ENCODE results near the gene TTC39C. TPM values are rescaled to one million over a fixed set of nuclear protein-coding genes. Genes with fewer than 3 reads are reported as not detected.

Gene TTC39C
- total RNA-seq, 2 experiments from 2014 or later, result 82.6 to 91.8 TPM

- H3K36me3 Mint-ChIP-seq (ENCODE audit: low read depth), result no peaks in the 10 kb centered on the region
- DNase-seq, result peak; percentile 43 to 90 (median 58)
- no peaks in the 10 kb centered on the region for H3K27me3 Mint-ChIP-seq
- peak overlapping the region; percentile 95 for H3K27ac Mint-ChIP-seq
- intact Hi-C loops (cut with DNase I, micrococcal nuclease), result loop anchor here in 1 of 2 experiments (5.0 kb wide), 1 partner anchor 42 kb away; the partner anchor contains the start of gene TTC39C
- peaks cover 3% of the 10 kb centered on the region for H3K9me3 Mint-ChIP-seq
- no peak for TF ChIP-seq CTCF (IDR thresholded peaks at IDR 0.05)
- H3K27ac ChIP-seq (ENCODE audit: low read depth in 1 of 2, low read length in 2 of 2), result peak overlapping the region; percentile 48 to 72
- no peaks in the 10 kb centered on the region for H3K27me3 ChIP-seq (ENCODE audit: control insufficient read depth in 1 of 2, insufficient read depth in 2 of 2, low read length in 2 of 2)
- H3K9me3 ChIP-seq (ENCODE audit: control insufficient read depth in 1 of 2, insufficient read depth in 1 of 2, low read length in 2 of 2), result no peaks in the 10 kb centered on the region
- ChIA-PET CTCF (interaction anchor here (1.6 kb wide), 1 partner anchor 106 kb away, joined by 5 read pairs; no protein-coding TSS in a partner anchor), POLR2A (interaction anchor here (0.9 to 3.3 kb wide), 6 partner anchors 18 to 48 kb away, joined by 3 to 24 read pairs (median 4); no protein-coding TSS in a partner anchor)
- H3K4me1 ChIP-seq (ENCODE audit: insufficient read depth, low read length), result peaks cover 70% of the 10 kb centered on the region
- peak; percentile 66 for ATAC-seq (ENCODE audit: poor library complexity)
- no peaks in the 10 kb centered on the region for H3K36me3 ChIP-seq (ENCODE audit: insufficient read depth, low read length)
- H3K4me3 ChIP-seq (ENCODE audit: low read length), result no peak overlapping the region
- H3K4me1 Mint-ChIP-seq (ENCODE audit: low read depth), result peaks cover 73% of the 10 kb centered on the region
- peak overlapping the region; percentile 78 for H3K4me3 Mint-ChIP-seq
Measured at GRCh38 chr18:23970161-23971096, 44.1 kb upstream of the TTC39C start.

- Histone ChIP-seq H3K4me3 (ENCODE audit: low read length) (no peak overlapping the region), H3K36me3 (ENCODE audit: insufficient read depth, low read length) (no peaks in the 10 kb centered on the region), H3K9me3 (ENCODE audit: control insufficient read depth in 1 of 2, insufficient read depth in 1 of 2, low read length in 2 of 2) (no peaks in the 10 kb centered on the region), H3K27ac (ENCODE audit: low read depth in 1 of 2, low read length in 2 of 2) (peak overlapping the region; percentile 47 to 72), H3K27me3 (ENCODE audit: control insufficient read depth in 1 of 2, insufficient read depth in 2 of 2, low read length in 2 of 2) (no peaks in the 10 kb centered on the region), H3K4me1 (ENCODE audit: insufficient read depth, low read length) (peaks cover 64% of the 10 kb centered on the region)
- ATAC-seq (ENCODE audit: poor library complexity), result no peak
- no peak for DNase-seq
- no peak overlapping the region for H3K4me3 Mint-ChIP-seq
- POLR2A ChIA-PET, result interaction anchor here (1.0 to 3.3 kb wide), 4 partner anchors 18 to 47 kb away, joined by 3 to 24 read pairs (median 7); no protein-coding TSS in a partner anchor
- H3K27me3 Mint-ChIP-seq, result no peaks in the 10 kb centered on the region
- no peak for TF ChIP-seq CTCF (IDR thresholded peaks at IDR 0.05)
- CTCF ChIA-PET, result interaction anchor here (1.6 kb wide), 1 partner anchor 105 kb away, joined by 5 read pairs; no protein-coding TSS in a partner anchor
- peaks cover 71% of the 10 kb centered on the region for H3K4me1 Mint-ChIP-seq (ENCODE audit: low read depth)
- peaks cover 3% of the 10 kb centered on the region for H3K9me3 Mint-ChIP-seq
- intact Hi-C loops (cut with DNase I, micrococcal nuclease), result loop anchor here in 1 of 2 experiments (5.0 kb wide), 1 partner anchor 41 kb away; the partner anchor contains the start of gene TTC39C
- peak overlapping the region; percentile 95 for H3K27ac Mint-ChIP-seq
- no peaks in the 10 kb centered on the region for H3K36me3 Mint-ChIP-seq (ENCODE audit: low read depth)
Measured at GRCh38 chr18:23971097-23971440, 43.5 kb upstream of the TTC39C start.

- Histone ChIP-seq H3K4me1 (ENCODE audit: insufficient read depth, low read length) (peaks cover 57% of the 10 kb centered on the region), H3K9me3 (ENCODE audit: control insufficient read depth in 1 of 2, insufficient read depth in 1 of 2, low read length in 2 of 2) (no peaks in the 10 kb centered on the region), H3K27ac (ENCODE audit: low read depth in 1 of 2, low read length in 2 of 2) (peak overlapping the region; percentile 31 to 49), H3K4me3 (ENCODE audit: low read length) (no peak overlapping the region), H3K36me3 (ENCODE audit: insufficient read depth, low read length) (no peaks in the 10 kb centered on the region), H3K27me3 (ENCODE audit: control insufficient read depth in 1 of 2, insufficient read depth in 2 of 2, low read length in 2 of 2) (no peaks in the 10 kb centered on the region)
- Mint-ChIP-seq H3K4me3 (no peak overlapping the region), H3K27me3 (no peaks in the 10 kb centered on the region), H3K4me1 (ENCODE audit: low read depth) (peaks cover 74% of the 10 kb centered on the region), H3K36me3 (ENCODE audit: low read depth) (no peaks in the 10 kb centered on the region), H3K27ac (peak overlapping the region; percentile 85), H3K9me3 (peaks cover 3% of the 10 kb centered on the region)
- CTCF ChIA-PET, result interaction anchor here (1.6 kb wide), 1 partner anchor 104 kb away, joined by 5 read pairs; no protein-coding TSS in a partner anchor
- intact Hi-C loops (cut with DNase I, micrococcal nuclease), result loop anchor here in 1 of 2 experiments (1.0 to 5.0 kb wide), 2 partner anchors 21 to 41 kb away; partner anchors contain the start of gene TTC39C
- no peak for TF ChIP-seq CTCF (IDR thresholded peaks at IDR 0.05)
- POLR2A ChIA-PET, result interaction anchor here (0.7 to 3.3 kb wide), 5 partner anchors 19 to 431 kb away, joined by 3 to 24 read pairs (median 4); no protein-coding TSS in a partner anchor
- no peak for DNase-seq
- no peak for ATAC-seq (ENCODE audit: poor library complexity)
Measured at GRCh38 chr18:23971666-23972230, 42.8 kb upstream of the TTC39C start.
